ENCODE data around the gene YOD1.

- TF ChIP-seq CTCF (IDR thresholded peaks at IDR 0.05; ENCODE audit: low read depth, low read length) (no peak), EZH2phosphoT487 (IDR thresholded peaks at IDR 0.05; ENCODE audit: low read depth) (no peak)
Observed at GRCh38 chr1:207091200-207091908, 40.3 kb upstream of the YOD1 start.

Measured in OCI-LY3 (cell line).